ENCODE results near the gene FAM131B. TPM values are rescaled to one million over a fixed set of nuclear protein-coding genes. Genes with fewer than 3 reads are reported as not detected.

FAM131B gene
- total RNA-seq, 1 experiment from 2014 or later = 17.3 TPM

DNA sequence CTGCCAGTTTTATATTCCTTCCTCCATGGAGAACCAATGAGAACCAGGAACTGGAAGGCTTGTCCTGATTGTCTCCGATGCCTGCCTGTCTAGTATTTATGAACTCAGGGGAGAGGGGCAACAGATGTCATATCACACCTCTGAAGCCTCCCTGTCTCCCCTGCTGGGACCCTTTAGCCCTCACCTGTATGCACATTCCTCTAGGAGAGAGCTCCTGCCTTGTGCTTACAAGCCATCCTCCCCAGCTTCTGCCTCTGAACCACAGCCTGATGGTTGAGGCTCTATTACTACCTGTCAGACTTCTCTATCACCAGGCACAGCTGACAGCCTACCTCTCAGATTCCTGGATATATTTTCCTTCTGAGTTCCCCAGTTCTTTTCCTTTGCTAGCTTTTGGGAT, 5.9 kb upstream of the FAM131B start:
- H3K79me1 ChIP-seq (ENCODE audit: insufficient read depth, low read depth, low read length, poor library complexity, severe bottlenecking) = no peaks in the 10 kb centered on the region
- H3K4me3 Mint-ChIP-seq = no peak overlapping the region
- H2AFZ ChIP-seq (ENCODE audit: low read length) = no peak overlapping the region
- no peak overlapping the region for H3K4me2 ChIP-seq (ENCODE audit: insufficient read depth, insufficient read length, low read length)
- H3K14ac ChIP-seq (ENCODE audit: insufficient read depth, low read length) = no peak overlapping the region
- peak overlapping the region in 2 of 3 experiments; percentile 14 to 56; a peak in 3 of 7 replicates for H3K27ac Mint-ChIP-seq
- peaks cover 34% of the 10 kb centered on the region in 2 experiments for H3K4me1 Mint-ChIP-seq
- no peak overlapping the region for H4K8ac ChIP-seq (replicated peaks; ENCODE audit: insufficient read length, low read depth, low read length)
- no peak overlapping the region for H3T11ph ChIP-seq (ENCODE audit: low read length)
- DNase-seq = peak; percentile 37
- no peak overlapping the region for H2BK5ac ChIP-seq (ENCODE audit: insufficient read length, low read length)
- H3K56ac ChIP-seq (ENCODE audit: insufficient read length, low read depth, low read length) = no peak overlapping the region
- H3K36me3 Mint-ChIP-seq (ENCODE audit: insufficient read depth in 1 of 3, low read depth in 3 of 3) = peaks cover 0 to under 1% (median 0%) of the 10 kb centered on the region in 3 experiments; a peak in 1 of 7 replicates
- H3K4ac ChIP-seq (ENCODE audit: low read depth, low read length) = no peak overlapping the region
- H2BK12ac ChIP-seq (ENCODE audit: insufficient read length, low read depth, low read length) = no peak overlapping the region
- no peak overlapping the region for H3K23ac ChIP-seq (ENCODE audit: insufficient read length, low read depth, low read length)
- H3K27ac ChIP-seq (ENCODE audit: insufficient read length, low read depth, low read length) = no peak overlapping the region
- H3K9ac ChIP-seq (ENCODE audit: extremely low read depth, insufficient read length, low read length) = no peak overlapping the region
- no peak overlapping the region for H2BK20ac ChIP-seq (ENCODE audit: low read depth, low read length, poor library complexity, severe bottlenecking)
- no peak overlapping the region for H2BK120ac ChIP-seq (ENCODE audit: low read depth, low read length, poor library complexity, severe bottlenecking)
- H2AK5ac ChIP-seq (ENCODE audit: insufficient read length, low read length) = no peak overlapping the region
- H3K23me2 ChIP-seq (ENCODE audit: insufficient read length, low read depth, low read length, poor library complexity, severe bottlenecking) = peaks cover under 1% of the 10 kb centered on the region
- H2BK15ac ChIP-seq (ENCODE audit: low read depth, low read length) = no peak overlapping the region
- TF ChIP-seq, protein P1, sequence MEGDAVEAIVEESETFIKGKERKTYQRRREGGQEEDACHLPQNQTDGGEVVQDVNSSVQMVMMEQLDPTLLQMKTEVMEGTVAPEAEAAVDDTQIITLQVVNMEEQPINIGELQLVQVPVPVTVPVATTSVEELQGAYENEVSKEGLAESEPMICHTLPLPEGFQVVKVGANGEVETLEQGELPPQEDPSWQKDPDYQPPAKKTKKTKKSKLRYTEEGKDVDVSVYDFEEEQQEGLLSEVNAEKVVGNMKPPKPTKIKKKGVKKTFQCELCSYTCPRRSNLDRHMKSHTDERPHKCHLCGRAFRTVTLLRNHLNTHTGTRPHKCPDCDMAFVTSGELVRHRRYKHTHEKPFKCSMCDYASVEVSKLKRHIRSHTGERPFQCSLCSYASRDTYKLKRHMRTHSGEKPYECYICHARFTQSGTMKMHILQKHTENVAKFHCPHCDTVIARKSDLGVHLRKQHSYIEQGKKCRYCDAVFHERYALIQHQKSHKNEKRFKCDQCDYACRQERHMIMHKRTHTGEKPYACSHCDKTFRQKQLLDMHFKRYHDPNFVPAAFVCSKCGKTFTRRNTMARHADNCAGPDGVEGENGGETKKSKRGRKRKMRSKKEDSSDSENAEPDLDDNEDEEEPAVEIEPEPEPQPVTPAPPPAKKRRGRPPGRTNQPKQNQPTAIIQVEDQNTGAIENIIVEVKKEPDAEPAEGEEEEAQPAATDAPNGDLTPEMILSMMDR (conservative IDR thresholded peaks at IDR 0.05) = no peak
- no peaks in the 10 kb centered on the region for H3K9me3 Mint-ChIP-seq
- no peak overlapping the region for H3K18ac ChIP-seq (ENCODE audit: insufficient read length, low read depth, low read length)
- H4K91ac ChIP-seq (ENCODE audit: insufficient read length, low read depth, low read length) = no peak overlapping the region
- no peaks in the 10 kb centered on the region for H3K79me2 ChIP-seq (ENCODE audit: insufficient read depth, low read length)
- peaks cover 12% of the 10 kb centered on the region for H3K4me1 ChIP-seq (ENCODE audit: insufficient read depth, low read length)
- H4K20me1 ChIP-seq (ENCODE audit: control insufficient read depth, insufficient read depth, insufficient read length) = no peaks in the 10 kb centered on the region
- H3K9me3 ChIP-seq (ENCODE audit: control insufficient read depth, low read depth, low read length) = no peaks in the 10 kb centered on the region
- peaks cover 25% of the 10 kb centered on the region for H3K27me3 Mint-ChIP-seq (ENCODE audit: low read depth)
- no peak overlapping the region for H4K5ac ChIP-seq (ENCODE audit: insufficient read length, low read depth, low read length)
- WGBS (ENCODE audit: extremely low coverage, insufficient read length, low lambda C conversion rate) = no CpG with 5 or more reads among the region's 1 CpG
- peaks cover 5% of the 10 kb centered on the region; the same call in 1 of the 2 replicates for H3K27me3 ChIP-seq (ENCODE audit: insufficient read depth, low read length)
